Hematopoietic multipotent progenitor cell treated with erythropoietin and hydrocortisone succinate and interleukin-3 and kit ligand, for 15 days (in vitro differentiated cells): ENCODE measurements around the gene LSM12.
A peak's percentile ranks its signal among the peaks of the same experiment; 100 is the strongest.
"Not testable (repeated sequence)": the region's sequence is repeated elsewhere in the genome, so short reads cannot be mapped to it uniquely, and the experiment has no call there.

ENCODE experiments used
- DNase-seq: peaks from one replicate; pipeline ENCODE4 v3.0.0-alpha.2; 2015; ENCODE audit warnings: low spot score

The LSM12 gene

DNA sequence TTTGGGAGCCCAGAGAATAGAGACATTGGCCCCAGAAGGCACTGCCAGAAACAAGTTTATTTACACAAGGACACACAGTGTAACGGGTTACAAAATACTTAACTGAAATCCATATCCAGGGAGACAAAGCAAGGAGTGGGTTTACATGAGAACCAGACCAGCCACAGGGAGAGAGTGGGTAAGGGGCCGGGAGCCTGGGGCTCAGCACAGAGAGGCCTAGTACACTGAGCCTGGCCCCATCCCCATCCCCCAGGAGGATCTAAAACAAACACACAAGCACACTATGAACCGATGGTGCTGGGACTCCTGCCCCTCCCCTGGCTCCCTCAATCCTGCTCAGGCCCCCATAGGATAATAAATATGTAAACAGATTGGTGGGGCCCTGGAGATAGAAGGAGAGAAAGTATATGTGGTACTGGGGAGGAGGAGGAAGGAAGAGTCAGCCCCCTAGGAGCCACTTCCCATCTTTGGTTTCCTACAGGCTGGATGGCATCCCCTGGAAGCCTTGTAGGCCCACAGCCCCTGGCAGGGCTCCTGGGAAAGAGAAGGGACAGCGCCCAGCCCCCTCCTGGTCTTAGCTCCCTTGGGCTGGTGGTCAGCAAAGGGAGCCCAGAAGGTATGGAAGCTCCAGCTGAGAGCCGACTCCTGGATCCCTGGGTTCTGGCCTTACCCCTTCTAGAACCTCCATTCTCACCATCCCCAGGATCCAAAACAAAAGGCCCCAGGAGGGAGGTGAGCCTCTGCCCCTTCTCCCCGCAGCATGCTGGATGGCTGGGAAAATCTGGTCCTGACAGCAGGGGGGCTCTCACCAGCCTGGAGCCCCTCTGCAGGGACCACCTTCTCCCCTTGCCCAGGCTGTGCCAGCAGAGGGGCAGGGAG, 10.5 kb upstream of the LSM12 start:
- no peak for DNase-seq

DNA sequence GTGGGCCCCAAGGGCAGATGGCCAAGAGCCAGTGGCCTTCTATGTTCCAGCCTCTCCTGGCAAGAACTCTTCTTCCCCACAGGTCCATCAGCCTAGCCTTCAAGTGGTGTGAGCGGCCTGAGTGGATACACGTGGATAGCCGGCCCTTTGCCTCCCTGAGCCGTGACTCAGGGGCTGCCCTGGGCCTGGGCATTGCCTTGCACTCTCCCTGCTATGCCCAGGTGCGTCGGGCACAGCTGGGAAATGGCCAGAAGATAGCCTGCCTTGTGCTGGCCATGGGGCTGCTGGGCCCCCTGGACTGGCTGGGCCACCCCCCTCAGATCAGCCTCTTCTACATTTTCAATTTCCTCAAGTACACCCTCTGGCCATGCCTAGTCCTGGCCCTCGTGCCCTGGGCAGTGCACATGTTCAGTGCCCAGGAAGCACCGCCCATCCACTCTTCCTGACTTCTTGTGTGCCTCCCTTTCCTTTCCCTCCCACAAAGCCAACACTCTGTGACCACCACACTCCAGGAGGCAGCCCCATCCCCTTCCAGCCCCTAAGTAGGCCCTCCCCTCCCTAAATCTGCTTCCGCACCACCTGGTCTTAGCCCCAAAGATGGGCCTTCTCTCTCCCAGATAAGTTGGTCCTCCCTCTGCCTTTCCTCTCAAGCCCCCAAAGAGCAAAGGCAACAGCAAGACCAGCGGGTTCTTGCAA, 9.3 kb upstream of the LSM12 start:
- no peak for DNase-seq

DNA sequence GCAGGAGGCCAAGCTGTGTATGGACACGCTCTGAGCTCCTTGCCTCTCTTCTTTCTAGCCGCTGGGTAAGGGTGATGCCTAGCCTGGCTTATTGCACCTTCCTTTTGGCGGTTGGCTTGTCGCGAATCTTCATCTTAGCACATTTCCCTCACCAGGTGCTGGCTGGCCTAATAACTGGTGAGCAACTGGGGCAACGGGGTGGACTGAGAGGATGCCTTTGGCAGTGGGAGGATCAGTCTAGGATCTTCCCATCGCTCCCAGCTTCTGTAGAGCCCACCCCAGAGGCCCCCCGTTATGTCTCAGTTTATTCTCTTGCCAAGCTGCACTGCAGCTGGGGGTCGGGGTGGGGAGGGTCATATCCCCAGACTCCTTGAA, 8.4 kb upstream of the LSM12 start:
- DNase-seq = no peak

DNA sequence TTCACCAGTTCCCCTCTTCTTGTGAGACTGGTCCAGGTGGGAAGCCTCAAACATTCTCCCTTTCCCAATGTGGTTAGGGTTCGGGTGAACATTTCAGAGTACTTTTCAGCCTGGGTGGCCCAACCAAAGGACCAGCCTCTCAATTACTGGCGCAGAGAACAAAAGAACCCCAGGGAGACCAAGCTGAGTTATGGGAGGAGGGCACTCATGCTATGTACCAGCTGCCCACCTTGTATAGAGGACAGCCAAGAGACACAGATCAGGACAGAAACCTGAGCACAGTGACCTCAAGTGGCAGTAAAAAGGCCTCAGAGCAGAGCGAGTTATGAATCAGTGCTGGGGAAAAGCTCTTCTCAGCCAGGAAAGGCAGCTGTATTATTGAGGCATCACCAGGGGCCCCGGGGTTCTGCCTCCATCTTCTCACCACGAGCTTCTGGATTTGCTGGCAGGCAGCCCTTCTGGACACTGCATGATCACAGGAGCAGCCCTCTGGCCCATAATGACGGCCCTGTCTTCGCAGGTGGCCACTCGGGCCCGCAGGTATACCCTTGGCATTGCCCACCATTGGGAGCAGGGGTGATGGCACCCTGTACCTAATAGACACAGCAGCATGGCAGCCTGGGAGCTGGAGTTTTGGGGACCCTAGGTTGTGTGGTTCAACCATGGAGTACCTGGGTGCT, 7.9 kb upstream of the LSM12 start:
- DNase-seq = no peak

DNA sequence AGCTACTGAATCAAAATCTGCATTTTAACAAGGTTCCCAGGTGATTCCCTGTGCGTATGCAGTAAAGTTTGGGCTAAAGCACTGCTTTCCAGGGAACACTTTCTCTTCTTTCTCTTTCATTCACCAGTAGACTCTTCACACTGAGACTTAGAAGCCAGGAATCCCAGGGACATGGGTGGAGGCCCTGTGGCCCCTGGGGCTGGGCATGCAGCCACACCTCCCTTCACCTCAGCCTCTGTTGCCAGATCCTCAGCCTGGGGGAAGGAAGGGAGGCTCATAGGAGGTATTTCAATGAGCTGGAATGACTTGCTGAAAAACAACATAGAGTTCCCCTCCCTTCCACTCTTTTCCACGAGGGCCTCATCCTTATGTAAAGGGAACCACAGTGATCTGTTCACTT, 5.3 kb upstream of the LSM12 start:
- no peak for DNase-seq

DNA sequence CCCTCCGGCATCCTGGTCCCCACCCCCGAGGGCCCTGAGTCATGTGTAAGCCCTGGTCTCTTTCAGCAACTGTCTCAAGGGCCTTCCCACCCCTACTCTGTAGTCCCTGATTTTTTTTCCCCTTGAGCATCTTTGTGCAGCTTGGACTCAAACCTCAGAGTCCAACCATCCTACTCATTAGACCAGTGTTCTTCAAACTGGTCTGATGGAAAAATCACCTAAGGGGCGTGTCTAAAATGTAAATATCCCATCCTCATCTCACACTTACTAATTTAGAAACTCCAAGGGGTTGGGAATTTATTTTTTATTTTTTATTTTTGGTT, 4.7 kb upstream of the LSM12 start:
- DNase-seq = no peak

DNA sequence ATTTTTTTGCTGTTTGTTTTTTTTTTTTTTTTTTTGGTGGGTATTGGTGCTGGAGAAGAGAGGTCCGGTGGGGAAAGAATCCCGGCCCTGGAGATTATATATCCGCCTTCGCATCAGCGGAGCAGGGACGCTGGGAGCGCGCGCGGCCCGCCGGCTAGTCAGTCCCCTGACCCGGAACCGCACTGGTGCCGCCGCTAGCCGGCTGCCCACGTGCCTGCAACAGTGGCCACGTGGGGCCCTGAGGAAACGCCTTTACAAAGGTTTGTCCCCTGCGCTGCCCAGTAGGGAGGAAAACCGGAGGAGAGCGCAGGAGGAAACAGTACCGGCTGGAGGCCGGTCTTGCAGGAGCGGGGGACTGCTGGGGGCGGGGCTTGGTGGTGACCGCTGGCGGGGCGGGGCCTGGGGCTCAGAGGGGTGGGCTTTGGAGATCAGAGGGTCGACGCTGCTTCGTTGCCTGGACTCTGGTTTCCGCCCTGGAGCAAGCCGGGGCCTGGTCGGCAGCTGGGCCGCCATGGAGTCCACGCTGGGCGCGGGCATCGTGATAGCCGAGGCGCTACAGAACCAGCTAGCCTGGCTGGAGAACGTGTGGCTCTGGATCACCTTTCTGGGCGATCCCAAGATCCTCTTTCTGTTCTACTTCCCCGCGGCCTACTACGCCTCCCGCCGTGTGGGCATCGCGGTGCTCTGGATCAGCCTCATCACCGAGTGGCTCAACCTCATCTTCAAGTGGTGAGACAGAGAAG, 4.2 kb upstream of the LSM12 start, which contains the start of gene G6PC3:
TSS of gene G6PC3 (plus strand) at position 281 of the 743 bp plus-strand sequence. CDS start at position 512, 231 bp downstream.
- DNase-seq = peak; percentile 40

DNA sequence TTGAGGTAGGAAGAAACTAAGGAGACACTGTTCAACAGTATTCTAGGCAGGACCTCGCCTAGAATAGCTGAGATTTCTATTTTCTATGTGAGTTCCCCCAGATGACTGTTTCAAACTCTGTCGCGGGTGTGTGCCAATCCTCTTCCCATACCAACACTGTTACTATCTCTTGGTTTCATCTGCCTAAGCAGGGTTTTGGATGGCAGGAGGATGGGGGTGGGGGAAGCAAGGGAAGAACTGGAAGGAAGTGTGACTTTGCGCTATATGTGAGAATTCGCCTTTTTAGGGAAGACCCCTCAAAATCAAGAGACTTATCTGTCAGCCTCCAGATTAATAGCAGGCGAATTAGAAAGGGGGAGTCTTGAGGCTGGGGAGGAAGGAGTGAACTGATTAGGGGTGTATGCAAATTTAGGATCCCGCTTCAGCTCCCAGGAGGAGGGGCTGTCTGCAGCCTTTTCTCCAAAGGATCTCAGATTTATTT, 3.5 kb upstream of the LSM12 start:
- DNase-seq = no peak

DNA sequence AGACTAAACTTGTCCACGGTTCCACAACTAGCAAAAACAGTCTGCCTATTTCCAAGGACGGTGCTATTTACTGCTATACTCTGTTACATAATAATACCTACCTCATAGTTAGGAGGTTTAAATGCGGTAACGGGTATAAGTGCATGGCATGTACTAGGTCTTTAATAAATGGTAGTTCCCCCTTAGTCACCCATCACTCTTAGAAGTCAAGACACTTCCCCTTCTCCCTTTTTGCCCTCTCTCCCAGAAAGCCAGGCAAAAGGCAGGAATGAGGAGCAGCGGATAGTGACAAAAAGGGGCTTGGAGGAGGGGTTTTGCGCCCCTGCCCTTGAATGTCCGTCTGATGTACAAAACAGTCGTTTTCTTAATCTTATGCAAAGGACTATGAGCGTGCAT, 1.1 kb upstream of the LSM12 start:
- DNase-seq = no peak

DNA sequence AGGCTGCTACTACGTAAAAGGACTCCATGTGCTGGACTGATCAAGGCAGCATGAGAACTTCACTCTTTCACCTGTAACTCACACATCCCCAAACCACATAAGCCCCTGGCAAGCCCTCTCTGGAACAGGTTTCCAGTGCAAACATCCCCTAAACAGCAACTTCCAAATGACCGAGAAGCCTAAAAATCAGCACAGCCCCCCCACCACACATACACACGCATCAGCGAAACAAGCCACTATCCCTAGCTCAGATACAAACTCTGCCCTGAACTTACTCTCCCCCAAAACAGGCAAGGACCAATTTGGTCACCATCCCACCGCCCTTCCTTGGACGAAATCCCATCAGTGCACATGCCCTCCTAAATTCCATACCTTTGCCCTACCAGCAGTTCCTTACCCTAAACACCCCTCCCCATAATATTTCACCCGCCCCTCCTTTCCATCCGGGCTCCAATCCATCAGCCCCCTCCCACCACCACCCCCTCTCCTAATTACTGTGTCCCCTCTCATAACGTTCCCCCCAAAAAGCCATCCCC, 735 bp downstream of the LSM12 start:
- DNase-seq = peak; percentile 20

DNA sequence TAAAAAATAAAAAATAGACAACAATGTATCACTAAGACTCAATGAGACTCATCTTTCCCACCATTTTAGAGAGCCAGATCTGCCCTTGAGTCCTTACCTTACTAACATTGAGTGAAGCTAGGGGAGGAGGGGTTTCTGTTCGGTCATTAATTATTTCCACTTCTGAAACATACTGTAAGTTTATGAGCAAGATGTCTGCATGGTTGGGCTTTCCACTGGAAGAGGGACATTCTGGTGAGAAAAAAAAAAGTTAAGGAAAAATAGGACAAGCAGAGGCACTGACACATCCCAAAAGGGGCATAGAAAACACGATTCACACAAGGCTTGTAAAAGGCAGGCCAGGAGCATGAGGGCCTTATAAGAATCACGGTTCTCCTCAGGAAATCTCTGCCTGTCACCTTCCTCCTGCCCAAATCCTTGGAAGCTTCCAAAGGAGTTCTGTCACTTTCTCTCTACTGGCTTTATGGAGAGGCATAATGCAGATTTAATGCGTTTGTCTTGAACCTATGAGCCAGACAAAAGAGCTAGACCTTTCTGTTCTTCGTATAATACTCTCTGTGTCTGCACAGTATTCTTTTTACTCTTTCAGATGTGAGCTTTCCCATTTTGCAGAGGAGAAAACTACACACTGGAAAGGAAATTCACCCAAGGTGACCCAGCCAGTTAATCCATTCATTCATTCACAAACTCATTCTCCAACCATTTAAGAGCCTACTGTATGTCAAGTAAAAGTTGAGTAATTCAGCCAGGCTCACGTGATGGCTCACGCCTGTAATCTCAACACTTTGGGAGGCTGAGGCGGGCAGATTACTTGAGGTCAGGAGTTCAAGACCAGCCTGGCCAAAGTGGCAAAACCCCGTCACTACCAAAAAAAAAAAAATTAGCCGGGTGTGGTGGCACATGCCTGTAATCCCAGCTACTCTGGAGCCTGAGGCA, 2.5 kb downstream of the LSM12 start:
- DNase-seq = no peak

DNA sequence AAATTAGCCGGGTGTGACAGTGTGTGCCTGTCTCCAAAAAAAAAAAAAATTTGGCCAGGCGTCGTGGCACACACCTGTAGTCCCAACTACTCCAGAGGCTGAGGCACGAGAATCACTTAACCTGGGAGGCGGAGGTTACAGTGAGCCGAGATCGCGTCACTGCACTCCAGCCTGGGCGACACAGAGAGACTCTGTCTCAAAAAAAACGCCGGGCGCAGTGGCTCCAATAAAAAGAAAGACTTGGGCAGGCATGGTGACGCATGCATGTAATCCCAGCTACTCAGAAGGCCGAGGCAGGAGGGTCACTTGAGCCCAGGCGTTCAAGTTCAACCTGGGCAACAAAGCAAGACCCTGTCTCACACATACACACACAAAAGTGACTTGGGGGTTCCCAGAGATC, 3.6 kb downstream of the LSM12 start:
- DNase-seq = no peak

DNA sequence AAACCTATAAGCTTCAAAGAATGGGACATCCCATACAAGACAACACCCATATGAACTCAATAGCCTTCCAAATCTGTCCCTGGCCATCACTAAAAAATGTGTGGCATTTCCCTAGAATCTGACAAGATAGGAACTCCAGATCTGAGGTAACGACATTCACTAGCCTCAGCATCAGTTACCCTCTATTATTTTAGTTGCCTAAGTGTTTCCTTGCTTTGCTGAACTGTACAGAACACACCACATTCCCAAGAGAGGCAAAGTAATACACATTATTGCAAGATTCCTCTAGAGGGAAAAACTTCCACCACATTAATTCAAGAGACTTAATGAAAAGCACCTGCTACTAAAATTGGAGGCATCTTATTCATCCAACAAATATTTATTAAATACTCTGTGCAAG, 5.0 kb downstream of the LSM12 start:
- DNase-seq = no peak

DNA sequence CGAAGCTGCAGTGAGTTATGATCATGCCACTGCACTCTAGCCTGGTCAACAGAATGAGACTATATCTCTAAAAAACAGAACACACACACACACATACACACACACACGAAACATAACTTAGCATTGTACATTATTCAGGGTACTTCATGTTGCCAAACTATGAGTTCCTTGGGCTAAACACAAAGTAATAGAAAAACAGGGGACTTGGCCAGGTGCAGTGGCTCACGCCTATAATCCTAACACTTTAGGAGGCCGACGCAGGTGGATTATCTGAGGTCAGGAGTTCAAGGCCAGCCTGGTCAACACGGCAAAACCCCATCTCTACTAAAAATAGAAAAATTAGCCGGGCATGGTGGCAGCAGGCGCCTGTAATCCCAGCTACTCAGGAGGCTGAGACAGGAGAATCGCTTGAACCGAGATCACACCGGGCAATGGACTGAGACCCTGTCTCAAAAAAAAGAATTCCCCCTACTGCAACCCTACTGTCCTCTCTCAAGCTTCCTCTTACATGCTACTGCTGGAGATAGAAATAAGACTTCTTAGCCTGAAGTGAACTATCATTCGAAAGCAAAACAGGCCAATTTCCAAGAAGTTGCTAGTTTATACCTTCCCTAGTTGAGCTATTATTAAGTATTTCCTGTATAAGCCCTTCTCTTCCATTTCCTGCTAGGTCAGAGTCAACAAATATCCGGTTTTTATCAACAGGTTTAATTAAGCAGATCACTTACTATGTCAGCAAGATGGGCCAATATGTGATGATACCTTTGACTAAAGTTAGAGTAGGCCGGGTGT, 7.2 kb downstream of the LSM12 start:
- no peak for DNase-seq

DNA sequence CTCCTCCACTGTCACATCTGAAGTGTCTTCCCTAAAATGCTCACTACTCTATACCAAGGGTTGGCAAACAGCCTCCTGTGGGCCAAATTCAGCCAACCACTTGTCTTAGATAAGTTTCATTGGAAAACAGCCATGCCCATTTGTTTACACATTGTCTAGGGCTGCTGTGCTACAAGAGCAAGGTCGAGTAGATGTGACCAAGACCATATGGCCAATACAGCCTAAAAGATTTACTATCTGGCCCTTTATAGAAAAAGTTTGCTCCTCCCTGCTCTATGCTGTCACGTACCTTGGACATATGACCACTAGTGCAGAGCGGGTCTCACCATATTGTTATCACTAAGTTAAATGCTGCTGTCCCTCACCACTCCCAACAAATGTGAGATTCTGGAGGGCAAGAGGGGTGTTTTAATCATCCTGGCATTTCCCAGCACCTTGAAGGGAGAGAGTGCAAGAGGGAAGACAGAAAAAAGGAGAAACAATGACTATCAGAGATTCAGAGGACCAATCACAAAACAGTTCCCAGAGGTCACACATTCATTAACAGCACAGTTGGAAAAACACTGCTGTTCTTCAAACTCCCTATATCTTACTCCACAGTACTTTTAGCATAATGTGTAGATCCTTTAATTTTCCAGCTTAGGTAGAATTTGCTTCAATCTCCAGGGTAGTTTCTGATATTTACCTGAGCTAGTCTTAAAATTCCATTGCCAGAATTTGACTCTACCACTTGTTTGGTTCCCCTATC, 13.2 kb downstream of the LSM12 start:
- DNase-seq = no peak

DNA sequence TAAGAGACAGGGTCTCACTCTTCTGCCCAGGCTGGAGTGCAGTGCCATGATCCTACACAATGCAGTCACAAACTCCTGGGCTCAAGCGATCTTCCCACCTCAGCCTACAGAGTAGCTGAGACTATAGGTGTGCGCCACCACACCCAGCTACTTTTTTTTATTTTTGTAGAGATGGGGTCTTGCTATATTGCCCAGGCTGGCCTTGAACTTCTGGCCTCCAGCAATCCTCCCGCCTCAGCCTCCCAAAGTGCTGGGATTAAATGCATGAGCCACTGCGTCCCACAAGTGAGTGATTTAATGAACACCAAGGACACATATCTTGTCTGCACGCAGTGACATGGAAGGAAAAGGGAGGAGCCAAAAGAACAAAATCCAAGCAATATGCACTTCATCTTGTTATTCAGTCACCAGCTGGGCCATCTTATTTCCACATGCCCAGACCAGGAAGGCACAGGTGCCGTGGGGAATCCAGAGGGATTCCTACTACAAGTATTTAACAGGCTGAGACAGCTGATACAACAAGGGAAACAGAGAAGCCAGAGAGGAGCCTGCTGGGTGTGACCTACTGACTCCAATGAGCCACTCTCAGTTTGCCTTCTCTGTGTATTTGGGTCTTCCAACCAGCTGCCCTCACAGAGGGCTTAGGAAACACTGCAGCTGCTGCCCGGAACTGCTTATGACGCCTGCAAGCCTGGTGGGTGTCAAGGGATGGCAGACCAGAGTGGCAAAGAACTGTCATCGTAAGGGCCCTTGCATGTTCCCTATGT, 17.0 kb downstream of the LSM12 start:
- no peak for DNase-seq

DNA sequence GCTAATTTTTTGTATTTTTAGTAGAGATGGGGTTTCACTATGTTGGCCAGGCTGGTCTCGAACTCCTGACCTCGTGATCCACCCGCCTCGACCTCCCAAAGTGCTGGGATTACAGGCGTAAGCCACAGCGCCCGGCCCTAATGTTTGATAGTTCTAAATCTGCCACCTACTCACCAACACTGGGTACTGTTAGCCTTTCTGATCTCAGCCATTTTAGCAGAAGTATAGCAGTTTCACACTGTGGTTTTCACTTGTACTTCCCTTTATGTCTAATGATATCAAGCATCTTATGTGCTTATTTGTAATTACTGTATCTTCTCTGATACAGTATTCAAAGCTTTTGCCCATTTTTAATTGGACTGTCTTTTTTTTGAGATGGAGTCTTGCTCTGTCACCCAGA, 19.6 kb downstream of the LSM12 start:
- not testable (repeated sequence) for DNase-seq

DNA sequence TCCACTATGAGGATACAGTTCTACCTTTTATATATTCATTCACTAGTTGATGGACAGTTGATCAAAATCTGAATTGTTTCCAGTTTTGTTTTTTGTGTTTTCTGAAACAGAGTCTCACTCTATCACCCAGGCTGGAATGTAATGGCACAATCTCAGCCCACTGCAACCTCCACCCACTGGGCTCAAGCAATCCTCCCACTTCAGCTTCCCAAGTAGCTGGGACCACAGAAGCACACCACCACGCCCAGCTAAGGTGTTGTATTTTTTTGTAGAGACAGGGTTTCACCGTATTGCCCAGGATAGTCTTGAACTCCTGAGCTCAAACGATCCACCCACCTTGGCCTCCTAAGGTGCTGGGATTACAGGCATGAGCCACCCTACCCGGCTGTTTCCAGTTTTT, 21.0 kb downstream of the LSM12 start:
- DNase-seq = no peak
